IPS-NIHi7 (cell line): Measurements from ENCODE around the gene CCDC85C.
A peak's percentile ranks its signal among the peaks of the same experiment; 100 is the strongest.

Source experiments
- DNase-seq: peaks from one replicate; pipeline ENCODE4 v3.0.0; 2012; ENCODE audit warnings: mixed read lengths; ENCODE audit errors: extremely low spot score

CCDC85C gene

DNA sequence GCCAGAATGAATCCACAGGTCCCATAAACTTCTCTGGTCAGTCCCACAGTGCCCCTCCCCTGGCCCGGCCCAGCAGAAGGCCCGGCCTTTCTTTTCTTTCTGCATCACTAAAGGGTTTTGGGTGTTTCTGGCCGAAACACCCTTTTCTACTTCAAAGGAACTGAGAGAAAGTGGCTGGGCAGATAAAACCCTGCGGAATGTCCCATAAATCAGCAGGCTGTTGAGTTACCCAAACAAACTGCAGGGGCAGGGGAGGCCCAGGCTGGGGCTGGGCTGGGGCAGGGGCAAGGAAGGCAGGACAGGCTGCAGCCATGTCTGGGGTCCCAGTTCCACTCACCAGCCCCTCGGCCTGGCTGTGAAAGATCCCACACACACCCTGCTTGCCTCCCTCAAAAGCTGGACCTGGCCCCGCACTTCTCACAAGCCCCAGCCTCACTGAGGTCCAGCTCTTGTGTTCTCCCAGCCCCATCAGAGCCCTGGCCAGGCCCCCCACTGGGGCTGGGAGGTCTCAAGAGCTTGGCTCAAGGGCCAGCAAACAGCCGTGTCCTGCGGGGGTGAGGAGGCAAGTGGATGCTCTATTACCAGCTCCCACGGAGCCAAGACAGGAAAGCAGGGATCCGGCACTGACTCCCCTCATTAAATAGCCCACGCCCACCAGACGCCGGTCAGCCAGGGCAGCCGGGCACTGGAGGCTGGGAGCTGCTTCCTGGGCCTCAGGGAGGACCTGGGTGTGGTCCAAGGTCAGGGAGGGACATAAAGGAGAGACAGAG, 80.9 kb downstream of the CCDC85C start:
- peak; percentile 55 for DNase-seq

DNA sequence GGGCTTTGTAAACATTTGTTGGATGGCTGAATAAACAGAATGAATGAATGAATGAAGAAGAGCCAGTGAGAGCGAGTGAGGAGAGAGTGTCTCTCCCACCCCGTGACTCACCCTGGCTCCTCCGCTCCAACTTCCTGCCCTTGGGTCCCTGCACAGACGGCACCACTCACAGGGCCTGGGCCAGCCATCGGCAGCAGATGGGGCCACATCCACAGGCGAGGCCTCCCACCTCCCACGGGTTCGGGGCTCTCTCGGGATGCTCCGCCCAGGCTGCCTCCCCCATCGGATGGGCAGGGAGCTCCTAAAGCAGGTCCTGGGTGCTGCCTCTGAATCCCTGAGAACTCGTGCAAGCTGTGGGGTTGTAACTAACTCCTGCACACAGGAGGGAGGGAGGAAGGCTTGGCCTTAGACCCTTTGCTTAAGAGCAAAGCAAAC, 81.5 kb downstream of the CCDC85C start:
- peak; percentile 54 for DNase-seq

DNA sequence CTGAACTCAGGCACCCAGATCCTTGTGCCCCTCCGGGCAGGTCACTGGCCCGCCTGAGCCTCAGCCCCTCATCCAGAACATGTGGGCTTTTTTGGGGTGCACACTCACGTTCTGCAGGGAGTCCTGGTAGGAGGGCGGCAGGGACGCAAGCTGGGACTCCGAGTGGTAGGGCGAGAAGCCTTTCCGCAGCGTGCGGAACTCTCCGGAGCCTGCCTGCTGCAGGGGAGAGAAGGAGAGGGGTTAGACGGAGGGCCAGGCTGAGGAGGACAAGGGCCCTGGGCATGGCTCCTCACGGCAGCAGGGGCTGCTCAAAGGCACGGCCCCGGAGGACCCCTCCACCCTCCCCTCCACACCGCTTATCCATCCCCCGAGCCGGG, 82.0 kb downstream of the CCDC85C start:
- DNase-seq, result no peak

DNA sequence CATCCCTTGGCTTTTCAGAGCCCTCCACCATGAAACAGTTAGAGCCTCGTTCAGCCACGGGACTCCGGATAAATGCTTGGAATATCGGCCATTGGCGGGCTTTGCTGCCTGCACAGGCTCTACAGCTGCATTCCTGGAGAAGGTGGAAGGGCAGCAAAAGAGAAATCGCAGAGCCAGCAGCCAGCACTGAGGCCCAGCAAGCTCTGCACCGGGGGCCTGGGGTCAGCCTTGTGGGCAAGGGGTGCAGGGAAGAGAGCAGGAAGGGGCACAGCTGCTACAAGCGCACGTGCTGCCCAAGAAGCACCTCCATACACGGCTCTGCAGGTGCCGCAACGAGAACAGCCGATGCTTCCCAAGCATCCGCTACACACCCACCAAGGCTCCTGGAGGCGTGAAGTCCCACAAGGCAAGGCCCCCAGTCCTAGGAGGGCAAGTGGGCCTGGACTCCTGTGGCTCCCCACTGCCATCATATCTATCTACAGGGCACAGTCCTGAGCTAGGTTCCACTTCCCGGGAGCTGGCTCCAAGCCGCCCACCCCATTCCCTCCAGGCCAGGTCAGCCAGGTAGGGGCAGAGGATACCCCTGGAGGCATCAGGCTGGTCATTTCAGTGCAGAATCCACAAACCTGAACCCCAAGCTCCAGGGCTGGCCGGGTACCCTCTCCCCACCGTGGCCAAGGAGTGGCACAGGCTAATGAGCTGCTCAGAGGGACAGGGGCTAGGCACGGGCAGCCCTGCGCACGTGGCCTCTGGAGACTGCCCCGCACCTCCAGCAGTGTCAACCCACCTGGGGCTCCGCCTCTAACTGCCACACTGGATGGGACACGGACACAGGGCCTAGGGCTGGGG, 82.6 kb downstream of the CCDC85C start:
- no peak for DNase-seq

DNA sequence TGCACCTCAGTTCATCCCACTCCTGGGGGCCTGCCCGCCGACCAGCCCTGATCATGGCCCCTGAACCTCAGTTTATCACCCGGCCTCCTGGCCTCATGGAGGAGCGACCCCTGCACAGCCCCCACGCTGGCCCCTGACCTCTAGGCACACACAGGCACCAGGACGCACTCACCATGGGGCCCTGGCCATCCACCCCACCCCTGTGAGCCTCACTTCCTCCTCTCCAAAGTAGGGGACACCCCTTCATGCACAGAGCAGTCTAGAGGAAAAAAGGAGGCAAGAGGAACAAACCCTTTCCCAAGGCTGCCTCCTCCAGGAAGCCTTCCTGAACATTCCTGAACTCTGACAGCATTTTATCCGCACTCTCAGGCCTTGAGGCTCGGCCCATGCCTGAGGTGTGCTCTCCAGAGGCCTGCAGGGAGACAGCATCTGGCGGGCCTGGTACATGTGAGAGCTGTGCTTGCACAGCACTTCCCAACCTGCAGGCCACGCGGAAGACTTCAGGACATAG, 83.4 kb downstream of the CCDC85C start:
- no peak for DNase-seq

DNA sequence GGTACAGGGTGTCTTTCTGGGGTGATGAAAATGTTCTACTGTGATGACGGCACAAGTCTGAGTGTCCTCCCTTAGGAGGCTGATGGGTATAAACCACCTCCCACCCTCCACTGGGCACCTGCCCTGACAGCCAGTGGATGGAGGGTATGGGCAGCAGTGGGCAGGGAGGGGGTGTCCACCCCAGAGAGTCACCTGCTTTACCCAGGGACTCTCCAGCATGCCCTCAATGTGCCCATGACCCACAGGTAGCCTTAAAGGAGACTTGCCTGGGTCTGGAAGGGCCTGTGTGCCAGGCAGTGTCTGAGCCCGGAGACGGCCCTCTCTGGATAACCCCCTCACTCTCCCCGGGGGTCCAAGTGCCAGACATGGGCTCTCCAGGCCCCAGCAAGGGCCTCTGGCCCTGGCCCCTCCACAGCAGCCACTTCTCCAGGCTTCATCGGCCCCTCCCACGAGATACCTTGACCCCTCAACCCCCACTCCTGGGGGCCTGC, 84.0 kb downstream of the CCDC85C start:
- no peak for DNase-seq

DNA sequence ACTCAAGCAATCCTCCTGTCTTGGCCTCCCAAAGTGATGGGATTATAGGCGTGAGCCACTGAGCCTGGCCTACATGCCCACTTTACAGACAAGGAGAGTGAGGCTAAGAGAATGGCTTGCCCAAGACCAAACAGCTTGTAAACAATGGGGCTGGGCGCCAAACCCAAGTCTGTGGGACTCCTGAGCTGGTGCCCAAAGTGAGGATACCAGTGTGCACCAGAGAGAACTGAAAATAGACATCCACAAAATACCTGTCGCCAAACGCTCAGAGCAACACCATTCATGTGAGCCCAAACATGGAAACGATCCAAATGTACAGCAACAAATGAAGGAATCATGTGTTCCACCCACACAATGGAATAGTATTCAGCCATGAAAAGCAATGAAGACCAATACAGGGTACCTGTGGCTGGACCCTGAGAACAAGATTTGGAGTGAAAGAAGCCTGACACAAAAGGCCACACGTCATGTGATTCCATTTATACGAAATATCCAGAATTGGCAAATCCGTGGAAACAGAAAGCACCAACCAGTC, 84.6 kb downstream of the CCDC85C start:
- DNase-seq, result no peak

DNA sequence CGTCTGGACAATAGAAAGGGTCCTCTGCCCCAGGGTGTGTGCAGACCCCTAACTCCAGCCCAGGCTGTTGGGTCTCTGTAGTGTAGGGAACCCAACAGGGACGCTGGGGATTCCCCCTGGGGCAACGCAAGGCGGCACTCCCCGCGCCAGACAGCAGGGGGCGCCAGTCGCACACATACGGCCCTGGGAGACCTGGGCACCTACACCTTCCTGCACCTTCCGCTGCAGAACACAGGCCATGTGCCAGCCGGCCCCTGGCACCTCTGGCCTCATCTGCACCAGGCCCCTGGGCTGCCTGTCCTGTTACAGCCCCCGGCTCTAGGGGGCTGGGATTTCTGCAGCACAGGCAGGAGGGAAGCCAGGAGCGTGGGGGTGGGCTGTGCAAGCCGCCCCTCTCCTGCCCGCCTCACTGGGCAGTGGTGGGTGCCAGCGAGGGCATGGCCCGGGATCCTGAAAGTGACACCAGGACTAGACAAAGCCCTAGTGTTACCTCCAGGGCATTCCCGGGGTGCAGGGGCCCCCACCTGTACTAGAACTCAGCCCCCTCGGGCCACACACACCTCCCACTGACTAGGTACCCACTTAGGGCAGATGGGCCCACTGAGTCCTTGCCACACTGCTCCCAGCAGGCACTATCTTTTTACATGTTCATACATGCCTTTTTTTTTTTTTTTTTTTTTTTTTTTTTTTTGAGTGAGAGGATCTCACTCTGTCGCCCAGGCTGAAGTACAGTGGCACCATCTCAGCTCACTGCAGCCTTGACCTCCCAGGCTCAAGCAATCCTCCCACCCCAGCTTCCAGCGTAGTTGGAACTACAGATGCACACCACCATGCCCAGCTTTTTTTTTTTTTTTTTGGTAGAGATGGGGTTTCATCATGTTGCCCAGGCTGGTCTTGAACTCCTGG, 85.3 kb downstream of the CCDC85C start:
- peak; percentile 88 for DNase-seq

DNA sequence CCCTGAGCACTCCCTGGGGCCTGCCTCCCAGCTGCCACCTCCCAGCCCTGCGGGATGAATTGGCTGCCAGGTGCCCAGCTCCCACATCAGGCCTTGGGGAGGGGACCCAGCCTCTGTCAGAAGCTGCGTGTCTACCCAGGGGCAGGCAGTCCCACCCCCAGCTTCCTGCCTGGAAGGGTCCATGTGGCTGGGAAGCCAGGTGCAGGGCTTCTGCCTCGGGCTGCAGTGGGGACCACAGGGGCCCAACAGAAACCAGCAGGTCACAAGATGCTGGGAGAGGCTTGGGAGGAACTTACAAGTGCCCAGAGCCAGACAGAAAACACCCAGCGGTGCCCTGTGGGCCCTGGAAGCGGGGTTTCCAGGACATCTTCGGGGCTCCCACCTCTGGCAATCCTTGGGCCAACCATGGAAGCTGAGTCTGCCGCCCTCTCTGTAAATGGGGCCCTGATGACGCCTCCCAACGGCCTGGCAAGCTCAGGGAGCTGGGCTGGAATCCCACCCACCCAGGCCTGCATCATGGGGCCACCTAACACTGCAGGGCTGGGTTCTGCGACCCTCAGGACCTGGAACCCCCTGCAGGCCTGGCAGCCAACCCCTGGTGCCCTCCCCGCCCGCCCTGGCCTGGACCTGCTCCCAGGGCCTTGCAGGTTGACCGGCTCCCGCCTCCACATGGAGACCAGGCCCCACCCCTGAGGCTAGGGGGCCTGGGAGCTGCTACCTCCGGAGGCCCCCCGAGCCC, 86.2 kb downstream of the CCDC85C start:
- no peak for DNase-seq

DNA sequence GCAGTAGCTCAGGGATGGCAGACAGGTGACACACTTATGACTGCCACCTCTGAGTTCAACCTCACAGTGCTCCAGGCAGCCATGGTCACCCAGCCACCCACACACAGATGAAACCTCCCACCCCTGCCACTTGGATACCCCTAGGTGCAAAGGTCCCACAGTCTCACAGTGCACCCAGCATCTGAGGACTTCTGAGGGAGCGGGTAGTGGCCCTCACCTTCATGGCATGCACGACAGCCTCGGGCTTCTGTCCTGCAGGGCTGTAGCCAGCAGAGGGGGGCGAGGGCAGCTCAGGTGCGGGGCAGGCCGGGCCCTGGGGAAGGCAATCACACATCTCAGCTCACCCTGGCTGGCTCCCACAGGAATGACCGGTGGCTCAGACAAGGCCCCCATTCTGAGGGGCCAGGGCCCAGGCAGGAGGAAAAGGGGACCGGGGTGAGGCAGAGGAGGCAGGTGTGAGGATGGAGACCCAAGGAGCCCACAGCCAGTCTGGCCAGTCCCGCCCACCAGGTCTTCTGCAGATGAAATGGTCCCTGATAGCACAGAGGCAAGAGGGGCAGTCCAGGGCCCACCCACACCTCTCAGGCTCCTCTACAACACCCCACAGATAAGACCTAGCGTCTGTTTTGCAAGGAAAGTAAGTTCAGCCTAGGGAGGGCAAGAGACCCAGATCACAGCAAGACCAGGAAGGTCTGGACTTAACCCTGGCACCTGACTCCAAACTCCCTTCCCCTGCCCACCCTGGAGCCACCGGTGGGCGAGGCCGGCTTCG, 87.0 kb downstream of the CCDC85C start:
- no peak for DNase-seq

DNA sequence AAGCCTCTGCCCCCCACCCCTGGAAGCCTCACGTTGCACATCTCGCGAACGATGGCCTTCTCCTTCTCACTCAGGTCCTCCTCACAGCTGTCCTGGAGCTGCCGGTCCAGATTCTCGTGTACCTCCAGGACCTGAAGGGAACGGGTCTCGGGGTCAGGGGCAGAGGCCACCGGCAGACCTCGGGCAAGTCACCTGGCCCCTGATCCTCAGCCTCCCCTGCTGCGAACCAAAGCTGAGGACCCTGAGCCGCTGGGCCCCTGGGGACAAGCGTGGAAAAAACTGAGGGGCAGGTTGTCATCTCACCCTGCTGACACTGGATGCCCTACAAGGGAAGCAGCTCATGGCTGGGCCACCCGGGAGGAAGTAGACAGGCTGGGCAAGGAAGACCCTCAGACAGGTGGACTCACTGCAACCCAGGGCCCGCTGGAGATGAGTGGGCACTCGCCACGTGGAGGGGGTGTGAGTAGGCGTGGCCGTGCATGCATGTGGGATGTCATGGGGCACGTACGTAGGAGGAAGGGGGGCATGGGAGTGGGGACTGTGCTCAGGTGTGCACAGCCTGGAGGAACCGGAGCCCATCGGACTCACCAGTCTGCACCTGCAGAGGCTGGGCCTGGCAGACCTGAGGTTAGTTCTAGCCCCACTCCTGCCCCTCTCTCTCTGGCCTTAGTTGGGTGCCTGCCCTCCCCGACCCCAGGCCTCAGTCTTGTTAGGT, 87.7 kb downstream of the CCDC85C start:
- DNase-seq, result no peak

DNA sequence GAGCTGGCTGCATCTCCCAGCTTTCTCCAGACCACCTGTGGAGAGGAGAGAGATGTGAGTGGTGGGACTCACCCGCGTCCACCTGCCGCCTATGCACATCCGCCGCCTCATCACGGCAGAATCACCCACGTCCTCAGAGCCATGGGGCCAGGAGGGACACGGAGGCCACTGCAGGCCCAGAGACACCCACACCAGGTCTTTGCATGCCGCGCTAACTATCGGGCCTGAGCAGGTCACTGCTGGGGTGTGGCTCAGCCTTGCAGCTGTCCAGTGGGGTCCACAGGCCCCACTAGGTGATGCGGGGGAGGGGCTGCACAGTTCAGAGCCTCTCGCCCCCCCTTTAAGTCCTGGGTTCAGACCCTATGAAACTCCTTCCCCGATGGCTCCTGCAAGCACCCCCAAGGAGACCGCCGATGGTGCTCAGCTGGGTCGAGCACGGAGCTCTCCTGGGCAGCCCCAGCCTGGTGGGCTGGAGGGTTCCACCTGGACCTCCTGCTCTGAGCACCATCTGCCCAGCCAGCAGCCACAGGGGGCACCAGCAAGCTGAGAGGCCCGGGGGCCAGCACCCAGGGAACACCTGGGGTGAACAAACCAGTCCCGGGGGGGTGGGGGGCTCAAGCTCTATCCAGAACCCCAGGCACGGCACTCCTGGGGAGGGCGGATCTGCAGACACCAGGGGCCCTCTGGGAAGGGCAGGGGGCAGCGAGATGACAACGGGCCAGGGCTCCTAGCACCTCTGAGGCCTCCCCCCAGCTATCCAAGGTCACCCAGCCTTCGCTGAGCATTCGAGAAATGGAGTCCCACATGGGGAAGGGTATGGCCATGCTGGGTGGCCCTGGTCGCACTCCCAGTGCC, 88.5 kb downstream of the CCDC85C start:
- DNase-seq, result no peak

DNA sequence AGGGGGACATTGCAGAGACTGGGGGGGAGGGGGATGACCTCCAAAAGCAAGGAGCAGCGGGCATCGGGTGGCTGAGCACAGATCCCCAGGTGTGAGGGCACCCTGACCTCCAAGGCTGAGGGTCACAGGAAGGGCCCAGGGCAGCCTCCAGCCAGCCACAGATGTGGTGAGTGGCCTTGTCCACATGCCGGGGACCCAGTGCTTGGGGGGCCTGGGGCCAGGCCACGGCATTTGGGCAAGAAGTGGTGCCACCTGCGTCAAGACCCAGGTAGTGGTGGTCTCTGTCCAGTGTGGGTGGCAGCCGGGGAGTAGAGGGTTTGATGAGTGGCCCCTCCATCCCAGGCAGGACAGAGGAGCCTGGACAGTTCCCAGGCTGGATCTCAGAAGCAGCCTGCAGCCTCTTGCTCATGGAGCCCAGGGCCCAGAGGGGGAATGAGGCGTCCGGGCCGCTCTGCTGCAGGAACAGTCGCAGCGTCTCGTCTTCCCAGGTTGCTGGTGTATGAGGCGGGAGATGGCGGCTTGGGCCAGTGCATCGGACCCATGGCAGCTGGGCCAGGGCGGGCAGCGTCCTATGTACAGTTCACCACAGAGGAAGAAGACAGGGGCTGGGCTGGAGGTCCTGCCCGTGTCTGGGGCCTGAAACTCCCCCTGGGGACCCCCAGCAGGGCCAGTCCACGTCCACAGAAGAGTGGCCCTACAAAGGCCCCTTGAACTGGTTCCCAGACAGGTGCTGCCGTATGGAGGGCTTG, 89.3 kb downstream of the CCDC85C start:
- DNase-seq, result no peak

DNA sequence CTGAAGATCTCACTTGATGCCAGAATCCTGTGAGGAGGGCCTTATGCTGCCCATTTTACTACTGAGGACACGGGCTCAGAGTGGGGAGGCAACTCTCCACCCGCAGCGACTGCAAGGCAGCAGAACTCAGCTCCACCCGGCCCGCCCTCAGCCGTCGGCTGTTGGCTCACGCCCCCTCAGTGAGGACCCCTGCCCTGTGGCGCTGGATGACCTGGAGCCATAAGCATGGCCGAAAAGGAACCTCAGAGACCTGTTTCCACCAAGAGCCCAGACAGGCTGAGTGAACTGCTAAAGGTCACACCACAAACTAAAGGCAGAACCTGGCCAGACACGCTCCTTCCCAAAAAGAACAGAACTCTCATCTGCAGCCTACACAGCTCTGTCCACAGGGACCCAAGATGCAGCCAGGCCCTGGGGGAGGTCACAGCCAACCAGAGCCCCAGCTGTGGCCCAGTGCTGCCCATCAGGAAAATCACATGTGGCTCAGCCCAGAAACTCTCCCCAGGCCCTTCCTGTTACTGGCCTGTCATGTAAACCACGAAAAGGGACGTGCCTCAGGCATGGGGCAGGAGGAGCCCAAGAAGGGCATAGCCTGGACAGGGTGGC, 90.0 kb downstream of the CCDC85C start:
- DNase-seq, result no peak

DNA sequence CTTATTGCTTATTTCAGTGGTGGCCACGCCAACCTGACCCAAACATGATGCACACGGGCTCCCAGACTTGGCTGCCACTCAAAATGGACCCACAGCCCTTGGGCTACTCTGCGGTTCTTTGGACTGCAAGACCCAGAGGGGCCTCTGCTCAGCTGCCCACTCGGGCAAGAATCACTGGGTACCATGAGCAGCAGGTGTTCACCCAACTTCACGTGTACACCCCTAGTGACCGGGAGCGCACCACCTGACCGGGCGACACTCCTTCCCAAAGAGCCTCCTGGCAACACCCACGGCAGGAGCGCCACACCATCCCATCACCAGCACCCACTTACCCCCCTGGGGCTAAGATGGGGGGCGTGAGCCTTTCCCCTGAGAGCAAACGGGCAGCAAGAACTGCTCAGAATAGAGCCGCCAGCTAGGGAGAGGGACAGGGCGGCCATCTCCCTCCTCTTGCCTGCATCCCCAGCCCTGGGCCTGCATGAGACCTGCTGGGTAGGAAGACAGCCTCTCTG, 90.8 kb downstream of the CCDC85C start:
- no peak for DNase-seq

DNA sequence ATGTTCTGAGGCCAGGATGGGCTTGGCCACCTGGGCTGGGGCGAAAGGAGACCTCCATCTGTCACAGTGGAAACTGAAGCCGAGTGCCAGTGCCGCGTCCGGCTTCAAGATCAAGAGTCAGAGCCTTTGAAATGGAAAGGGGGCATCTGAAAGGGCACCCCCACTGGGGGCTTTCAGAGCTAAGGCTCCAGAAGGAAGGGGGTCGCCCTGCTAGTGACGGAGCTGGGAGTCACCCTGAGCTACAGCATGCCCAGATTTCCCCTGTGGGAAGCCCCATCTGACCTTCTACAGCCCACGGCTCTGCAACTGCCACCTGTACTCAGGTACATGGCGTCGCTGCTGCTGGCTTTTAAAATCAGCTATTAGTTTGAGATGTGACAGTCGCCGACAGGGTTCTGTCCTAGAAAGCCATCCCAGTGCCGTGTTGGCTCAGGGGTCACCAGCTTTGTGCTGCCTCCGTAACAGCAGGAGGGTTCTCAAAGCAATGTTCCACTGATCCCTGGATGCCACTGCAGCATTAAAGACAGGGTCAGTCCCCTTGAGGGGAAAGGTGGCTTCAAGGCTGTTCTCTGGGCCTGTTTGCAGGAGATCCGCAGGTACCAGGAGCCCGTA, 91.3 kb downstream of the CCDC85C start:
- no peak for DNase-seq

DNA sequence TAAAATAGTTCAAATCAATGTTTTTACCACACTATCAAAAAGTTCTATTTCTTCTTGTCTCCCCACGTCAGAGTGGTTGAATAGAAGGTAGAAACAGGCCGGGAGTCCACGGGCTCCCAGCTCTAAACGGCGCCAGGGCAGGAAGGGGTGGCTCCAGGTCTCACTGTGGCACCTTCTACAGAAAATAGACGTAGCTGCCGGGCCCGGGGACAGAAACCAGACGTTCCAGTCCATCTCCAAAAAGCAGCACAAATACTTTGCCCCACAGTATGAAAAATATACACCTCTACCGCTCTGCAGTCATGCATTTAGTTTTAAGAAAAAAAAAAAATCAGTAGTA, 91.9 kb downstream of the CCDC85C start:
- DNase-seq, result no peak
